Muscle layer of duodenum (tissue), 2 donors: Measurements from ENCODE around the gene SREBF2.
"Not testable (repeated sequence)": the region's sequence is repeated elsewhere in the genome, so short reads cannot be mapped to it uniquely, and the experiment has no call there.

Experiments used
- H3K27ac ChIP-seq: one replicate; pipeline ENCODE4 v1.7.0; 2013; ENCODE audit warnings: mild to moderate bottlenecking, low read length
- H3K27me3 ChIP-seq: one replicate; pipeline ENCODE4 v1.7.0; 2013; ENCODE audit warnings: low read depth, mild to moderate bottlenecking, control low read depth, low read length
- H3K36me3 ChIP-seq, 2 donors: one replicate each; pipeline ENCODE4 v1.7.0; 2013; ENCODE audit warnings: low read length in 2 of 2, control low read depth in 1 of 2, mild to moderate bottlenecking in 1 of 2; ENCODE audit not compliant: insufficient read depth in 2 of 2, control insufficient read depth in 1 of 2
- H3K4me1 ChIP-seq, 2 donors: one replicate each; pipeline ENCODE4 v1.7.0; 2013; ENCODE audit warnings: low read length in 2 of 2, mild to moderate bottlenecking in 2 of 2, control low read depth in 1 of 2, moderate library complexity in 1 of 2; ENCODE audit not compliant: insufficient read depth in 2 of 2, control insufficient read depth in 1 of 2
- H3K4me3 ChIP-seq, 2 donors: one replicate each; pipeline ENCODE4 v1.7.0; 2013; ENCODE audit warnings: low read length in 2 of 2, low read depth in 1 of 2, mild to moderate bottlenecking in 1 of 2
- H3K9me3 ChIP-seq, 2 donors: one replicate each; pipeline ENCODE4 v1.7.0; 2013; ENCODE audit warnings: low read length in 2 of 2, control low read depth in 1 of 2, mild to moderate bottlenecking in 1 of 2; ENCODE audit not compliant: control insufficient read depth in 1 of 2
- donor health status: healthy.

The SREBF2 gene

GRCh38 chr22:41833369-41834004 lies 582 bp downstream of the SREBF2 start:
- peak overlapping the region; percentile 49 for H3K27ac ChIP-seq

GRCh38 chr22:41834005-41834944 lies 1.4 kb downstream of the SREBF2 start:
- Histone ChIP-seq H3K27ac (peak overlapping the region; percentile 49), H3K9me3 (no peaks in the 10 kb centered on the region), H3K4me1 (peaks cover 9 to 11% of the 10 kb centered on the region in 2 donors), H3K36me3 (peaks cover 0 to 14% of the 10 kb centered on the region in 2 donors), H3K27me3 (no peaks in the 10 kb centered on the region), H3K4me3 (peak overlapping the region; percentile 58 to 82)

More at GRCh38 chr22:41833369-41834004, 582 bp downstream of the SREBF2 start:
- Histone ChIP-seq H3K27me3 (no peaks in the 10 kb centered on the region), H3K4me1 (peaks cover 9 to 11% of the 10 kb centered on the region in 2 donors), H3K36me3 (peaks cover 0 to 14% of the 10 kb centered on the region in 2 donors), H3K4me3 (peak overlapping the region; percentile 58 to 82), H3K9me3 (no peaks in the 10 kb centered on the region)

GRCh38 chr22:41835462-41835861 lies 2.6 kb downstream of the SREBF2 start:
- peaks cover 9 to 11% of the 10 kb centered on the region in 2 donors for H3K4me1 ChIP-seq
- not testable (repeated sequence) for H3K4me3 ChIP-seq, H3K27ac ChIP-seq, H3K27me3 ChIP-seq, H3K9me3 ChIP-seq
- H3K36me3 ChIP-seq: peaks cover 0 to 14% of the 10 kb centered on the region in 2 donors

GRCh38 chr22:41836551-41836950 lies 3.6 kb downstream of the SREBF2 start:
- Histone ChIP-seq H3K9me3 (no peaks in the 10 kb centered on the region), H3K4me3 (no peak overlapping the region), H3K36me3 (peaks cover 0 to 14% of the 10 kb centered on the region in 2 donors), H3K27me3 (no peaks in the 10 kb centered on the region), H3K4me1 (peaks cover 9 to 12% of the 10 kb centered on the region in 2 donors), H3K27ac (no peak overlapping the region)

GRCh38 chr22:41838842-41839618 lies 6.1 kb downstream of the SREBF2 start:
- Histone ChIP-seq H3K9me3 (no peaks in the 10 kb centered on the region), H3K36me3 (peaks cover 0 to 14% of the 10 kb centered on the region in 2 donors), H3K4me3 (no peak overlapping the region), H3K4me1 (peaks cover 9 to 13% of the 10 kb centered on the region in 2 donors), H3K27ac (no peak overlapping the region), H3K27me3 (no peaks in the 10 kb centered on the region)

GRCh38 chr22:41840216-41840615 lies 7.3 kb downstream of the SREBF2 start:
- Histone ChIP-seq H3K36me3 (peaks cover 0 to 14% of the 10 kb centered on the region in 2 donors), H3K4me1 (peaks cover 8 to 12% of the 10 kb centered on the region in 2 donors), H3K27me3 (no peaks in the 10 kb centered on the region), H3K4me3 (no peak overlapping the region), H3K27ac (no peak overlapping the region), H3K9me3 (no peaks in the 10 kb centered on the region)

GRCh38 chr22:41841085-41841712 lies 8.3 kb downstream of the SREBF2 start:
- peaks cover 0 to 8% of the 10 kb centered on the region in 2 donors for H3K36me3 ChIP-seq
- H3K27ac ChIP-seq: peak overlapping the region; percentile 69
- no peaks in the 10 kb centered on the region for H3K9me3 ChIP-seq
- H3K4me3 ChIP-seq: no peak overlapping the region
- peaks cover 8 to 20% of the 10 kb centered on the region in 2 donors for H3K4me1 ChIP-seq
- H3K27me3 ChIP-seq: no peaks in the 10 kb centered on the region

GRCh38 chr22:41842996-41843970 lies 10.4 kb downstream of the SREBF2 start:
- H3K4me3 ChIP-seq: no peak overlapping the region
- H3K36me3 ChIP-seq: no peaks in the 10 kb centered on the region
- H3K27me3 ChIP-seq: no peaks in the 10 kb centered on the region
- H3K27ac ChIP-seq: no peak overlapping the region
- no peaks in the 10 kb centered on the region for H3K9me3 ChIP-seq
- H3K4me1 ChIP-seq: peaks cover 3 to 25% of the 10 kb centered on the region in 2 donors

GRCh38 chr22:41844036-41844435 lies 11.1 kb downstream of the SREBF2 start:
- no peaks in the 10 kb centered on the region for H3K9me3 ChIP-seq
- peaks cover 6 to 25% of the 10 kb centered on the region in 2 donors for H3K4me1 ChIP-seq
- H3K27ac ChIP-seq: no peak overlapping the region
- no peaks in the 10 kb centered on the region for H3K36me3 ChIP-seq
- no peaks in the 10 kb centered on the region for H3K27me3 ChIP-seq
- no peak overlapping the region for H3K4me3 ChIP-seq

GRCh38 chr22:41844513-41844912 lies 11.6 kb downstream of the SREBF2 start:
- no peak overlapping the region for H3K4me3 ChIP-seq

More at GRCh38 chr22:41844513-41844912, 11.6 kb downstream of the SREBF2 start:
- Histone ChIP-seq H3K27ac (no peak overlapping the region), H3K27me3 (no peaks in the 10 kb centered on the region), H3K4me1 (peaks cover 6 to 25% of the 10 kb centered on the region in 2 donors), H3K36me3 (no peaks in the 10 kb centered on the region), H3K9me3 (no peaks in the 10 kb centered on the region)
